Epidermal melanocyte (primary cell): ENCODE measurements around the gene CDH13.

Experiments used
- DNase-seq: peaks from one replicate; pipeline ENCODE4 v3.0.0; 2011; ENCODE audit warnings: low spot score; ENCODE audit not compliant: insufficient read length

The CDH13 gene

GRCh38 chr16:83818276-83818675, 1191.5 kb downstream of the CDH13 start:
- DNase-seq, result no peak

GRCh38 chr16:83819361-83819760, 1192.6 kb downstream of the CDH13 start:
- DNase-seq, result no peak

- peak; percentile 89 for DNase-seq
Observed at GRCh38 chr16:83826146-83826913, 1199.6 kb downstream of the CDH13 start.

GRCh38 chr16:83830091-83830768, 1203.5 kb downstream of the CDH13 start:
- DNase-seq, result no peak

GRCh38 chr16:83830769-83831455, 1204.1 kb downstream of the CDH13 start:
- DNase-seq, result no peak

GRCh38 chr16:83831456-83831987, 1204.8 kb downstream of the CDH13 start:
- DNase-seq, result no peak

GRCh38 chr16:83833921-83834320, 1207.2 kb downstream of the CDH13 start:
- DNase-seq, result no peak

- peak; percentile 68 for DNase-seq
Observed at GRCh38 chr16:83835586-83836566, 1209.1 kb downstream of the CDH13 start.

- DNase-seq, result no peak
Observed at GRCh38 chr16:83837566-83837965, 1210.8 kb downstream of the CDH13 start.

- DNase-seq, result no peak
Observed at GRCh38 chr16:83838151-83838550, 1211.4 kb downstream of the CDH13 start.

- no peak for DNase-seq
Observed at GRCh38 chr16:83839561-83839960, 1212.8 kb downstream of the CDH13 start.

- DNase-seq, result no peak
Observed at GRCh38 chr16:83840060-83840617, 1213.4 kb downstream of the CDH13 start.

- no peak for DNase-seq
Observed at GRCh38 chr16:83842291-83842690, 1215.5 kb downstream of the CDH13 start.

GRCh38 chr16:83842756-83843507, 1216.2 kb downstream of the CDH13 start:
- no peak for DNase-seq

GRCh38 chr16:83843657-83844056, 1216.9 kb downstream of the CDH13 start:
- no peak for DNase-seq

- no peak for DNase-seq
Observed at GRCh38 chr16:83845263-83845662, 1218.5 kb downstream of the CDH13 start.

- DNase-seq, result peak; percentile 75
Observed at GRCh38 chr16:83847371-83848225, 1220.8 kb downstream of the CDH13 start.

- DNase-seq, result no peak
Observed at GRCh38 chr16:83849421-83849820, 1222.7 kb downstream of the CDH13 start.
